Posterior cingulate gyrus (tissue), 11 donors: ENCODE results near the gene LRPAP1.

ENCODE experiments used
- DNase-seq, 10 donors: peaks; one replicate each; pipeline versions ENCODE4 v3.0.0 to v3.0.0-alpha.2; 2020 to 2021; ENCODE audit warnings: mixed read lengths in 3 of 10
- intact Hi-C: fragments of 100-400 bp; cut with DNase I; formaldehyde crosslinking; loops from one replicate; pipeline ENCODE4 v1.15.1; 2023

LRPAP1 gene

DNA sequence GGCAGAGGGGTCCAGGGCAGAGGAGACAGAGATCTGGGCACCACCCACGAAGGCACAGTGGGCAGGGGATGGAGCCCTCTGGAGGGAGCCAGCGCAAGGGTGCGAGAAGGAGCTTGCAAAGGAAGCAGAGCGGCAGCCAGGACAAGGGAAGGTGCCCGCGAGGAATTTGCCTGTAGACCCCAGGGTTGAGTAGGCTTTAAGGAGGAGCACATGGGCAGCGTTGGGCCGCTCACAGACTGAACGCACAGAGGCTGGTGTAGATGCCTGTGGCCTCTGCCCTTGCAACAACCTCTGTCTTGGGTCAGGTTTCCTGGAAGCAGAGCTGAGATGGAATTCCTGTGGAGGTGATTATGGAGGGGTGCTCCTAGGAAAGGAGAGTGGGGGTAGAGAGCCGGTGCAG, 3.6 kb upstream of the LRPAP1 start:
- DNase-seq, result peak in 2 of 10 donors; percentile 27 to 43
- intact Hi-C loops, result loop anchor here (10.0 kb wide), 1 partner anchor 419 kb away; no protein-coding TSS in a partner anchor

DNA sequence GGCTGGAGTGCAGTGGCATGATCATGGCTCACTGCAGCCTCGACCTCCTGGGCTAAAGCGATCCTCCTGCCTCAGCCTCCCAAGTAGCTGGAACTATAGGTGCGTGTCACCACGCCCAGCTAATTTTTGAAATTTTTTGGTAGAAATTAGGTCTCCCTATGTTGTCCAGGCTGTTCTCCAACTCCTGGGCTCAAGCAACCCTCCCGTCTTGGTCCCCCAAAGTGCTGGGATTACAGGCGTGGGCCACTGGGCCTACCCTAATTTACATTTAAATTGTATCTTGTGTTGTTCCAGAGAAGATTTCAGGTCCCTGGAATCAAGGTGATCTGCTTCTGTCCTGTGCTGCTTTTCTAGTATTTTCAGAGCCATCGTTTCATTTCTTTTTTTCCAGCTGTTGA, 1.2 kb upstream of the LRPAP1 start:
- no peak for DNase-seq
- intact Hi-C loops, result loop anchor here (10.0 kb wide), 1 partner anchor 421 kb away; no protein-coding TSS in a partner anchor

DNA sequence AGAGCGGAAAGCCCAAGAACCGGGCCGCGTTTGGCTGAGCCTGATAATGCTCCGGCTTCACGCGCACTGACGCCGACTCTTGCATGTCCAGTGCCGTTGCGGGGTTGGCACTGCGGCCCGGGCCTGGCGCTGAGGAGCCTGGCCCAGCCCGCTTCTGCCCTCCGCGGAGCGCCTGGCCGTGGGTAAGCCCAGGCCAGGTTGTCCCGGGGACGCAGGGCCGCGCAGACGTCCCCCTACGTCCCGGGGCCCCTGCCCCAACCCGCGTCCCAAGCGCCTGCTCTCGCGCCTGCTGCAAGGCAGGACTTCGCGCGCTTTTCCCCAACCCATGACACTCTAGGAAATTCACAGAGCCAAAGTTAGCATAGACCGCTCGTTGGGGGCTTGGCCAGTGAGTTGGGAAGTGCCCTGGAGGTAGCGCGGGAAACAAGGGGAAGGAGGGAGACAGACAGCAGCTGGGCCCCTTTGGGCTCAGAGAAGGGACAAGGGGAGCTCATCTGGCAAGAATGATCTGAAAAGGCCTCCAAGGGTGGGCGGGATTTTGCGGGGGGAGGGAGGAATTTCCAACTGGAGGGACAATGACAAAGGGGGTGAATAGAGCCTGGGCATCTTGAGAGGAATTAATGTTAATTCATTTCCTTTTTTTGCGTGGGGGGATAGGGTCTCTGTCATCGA, 665 bp upstream of the LRPAP1 start:
- intact Hi-C loops, result loop anchor here (10.0 kb wide), 1 partner anchor 422 kb away; no protein-coding TSS in a partner anchor
- DNase-seq, result no peak

DNA sequence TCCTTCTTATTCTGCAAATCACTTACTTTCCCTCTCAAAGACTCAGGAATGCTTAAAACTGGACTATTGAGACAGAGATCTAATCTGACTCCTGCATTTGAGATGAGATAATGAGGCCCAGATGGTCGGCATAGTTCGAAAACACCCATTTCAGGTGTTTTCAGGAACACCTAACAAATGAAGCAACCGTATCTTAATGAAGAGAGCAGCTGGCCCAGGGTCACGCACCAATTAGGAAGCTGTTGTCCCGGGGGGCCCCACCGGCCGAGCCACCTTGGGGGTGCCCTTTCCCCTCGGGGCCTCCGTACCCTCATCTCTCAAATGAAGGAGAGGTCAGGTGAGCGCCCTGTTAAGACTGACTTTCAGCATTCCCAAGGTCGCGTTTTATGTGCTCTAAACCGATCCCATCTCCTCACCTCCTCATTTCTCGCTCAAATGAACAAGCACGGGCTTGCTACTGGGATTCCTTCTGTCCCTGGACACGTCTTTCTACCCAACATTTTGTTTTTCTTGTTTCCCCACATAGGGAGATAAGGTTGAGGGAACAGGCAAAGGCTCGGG, 824 bp downstream of the LRPAP1 start:
- DNase-seq, result peak in 2 of 10 donors; percentile 15 to 80
- intact Hi-C loops, result loop anchor here (10.0 kb wide), 1 partner anchor 423 kb away; no protein-coding TSS in a partner anchor

DNA sequence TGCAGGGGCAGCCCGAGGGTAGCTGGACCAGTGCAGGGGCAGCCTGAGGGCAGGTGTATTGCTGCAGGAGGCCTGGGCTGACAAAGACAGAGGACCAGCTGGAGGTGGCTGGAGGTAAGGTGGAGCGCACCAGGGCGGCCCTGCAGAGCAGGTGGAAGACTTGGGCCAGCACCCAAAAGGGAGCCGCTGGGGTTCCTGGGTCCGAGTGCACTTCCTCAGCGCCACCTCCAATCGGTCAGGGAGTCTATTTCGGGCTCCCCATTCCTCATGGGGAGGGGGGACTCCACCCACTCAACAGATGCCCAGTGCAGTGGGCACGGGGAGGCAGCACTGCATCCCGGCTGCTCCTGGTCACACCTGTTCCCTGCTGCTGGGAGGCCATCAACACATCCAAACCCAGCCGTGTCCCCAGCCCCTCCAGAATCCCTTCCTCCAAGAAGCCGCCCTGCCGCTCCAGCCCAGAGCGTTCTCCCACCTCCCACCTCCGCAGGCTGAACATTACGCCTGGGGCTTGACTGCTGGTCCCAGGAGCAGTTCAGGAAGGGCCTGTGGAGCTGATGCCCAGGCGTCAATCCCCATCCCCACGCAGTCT, 1.5 kb downstream of the LRPAP1 start:
- intact Hi-C loops, result loop anchor here (10.0 kb wide), 1 partner anchor 424 kb away; no protein-coding TSS in a partner anchor
- peak in 6 of 10 donors; percentile 19 to 92 (median 60) for DNase-seq

DNA sequence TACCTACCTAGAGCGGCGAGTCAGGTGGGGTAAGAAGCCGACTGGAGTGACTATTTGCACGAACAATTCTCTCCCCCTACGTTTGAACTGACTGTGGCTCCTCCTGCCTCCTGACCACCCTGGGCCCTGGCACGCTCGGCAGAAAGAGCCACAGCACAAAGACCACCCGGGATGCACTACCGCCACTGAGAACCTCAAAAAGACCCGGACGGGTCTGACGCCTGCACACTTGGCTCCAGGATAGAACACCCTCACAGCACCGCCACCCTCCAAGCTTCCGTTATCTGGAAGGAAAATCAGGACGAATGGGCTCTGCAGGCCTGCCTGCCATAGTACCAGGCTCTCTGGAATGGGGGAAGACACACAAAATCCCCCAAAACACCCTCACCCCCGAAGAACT, 2.2 kb downstream of the LRPAP1 start:
- DNase-seq, result peak in 2 of 10 donors; percentile 33 to 79
- intact Hi-C loops, result loop anchor here (10.0 kb wide), 1 partner anchor 425 kb away; no protein-coding TSS in a partner anchor

DNA sequence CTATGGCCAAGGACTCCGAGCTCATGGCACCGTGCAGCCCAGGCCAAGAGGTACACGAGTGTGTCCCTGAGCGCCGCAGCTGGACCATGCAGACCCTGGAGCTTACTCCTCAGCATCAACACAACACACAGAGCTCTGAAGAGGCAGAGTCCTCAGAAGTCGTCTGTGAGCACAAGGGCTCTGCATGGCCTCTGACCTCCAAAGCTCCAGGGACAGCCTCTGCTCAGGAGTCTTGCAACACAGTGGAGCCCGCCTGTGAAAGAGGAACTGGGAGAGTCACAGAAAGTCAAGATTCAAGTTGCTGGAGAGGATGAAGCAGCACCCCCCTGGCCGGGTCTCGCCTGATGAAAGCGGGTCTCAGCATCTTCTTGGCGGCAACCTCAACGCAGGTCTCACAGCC, 2.9 kb downstream of the LRPAP1 start:
- peak in 3 of 10 donors; percentile 20 to 85 (median 83) for DNase-seq
- intact Hi-C loops, result no loop called here

DNA sequence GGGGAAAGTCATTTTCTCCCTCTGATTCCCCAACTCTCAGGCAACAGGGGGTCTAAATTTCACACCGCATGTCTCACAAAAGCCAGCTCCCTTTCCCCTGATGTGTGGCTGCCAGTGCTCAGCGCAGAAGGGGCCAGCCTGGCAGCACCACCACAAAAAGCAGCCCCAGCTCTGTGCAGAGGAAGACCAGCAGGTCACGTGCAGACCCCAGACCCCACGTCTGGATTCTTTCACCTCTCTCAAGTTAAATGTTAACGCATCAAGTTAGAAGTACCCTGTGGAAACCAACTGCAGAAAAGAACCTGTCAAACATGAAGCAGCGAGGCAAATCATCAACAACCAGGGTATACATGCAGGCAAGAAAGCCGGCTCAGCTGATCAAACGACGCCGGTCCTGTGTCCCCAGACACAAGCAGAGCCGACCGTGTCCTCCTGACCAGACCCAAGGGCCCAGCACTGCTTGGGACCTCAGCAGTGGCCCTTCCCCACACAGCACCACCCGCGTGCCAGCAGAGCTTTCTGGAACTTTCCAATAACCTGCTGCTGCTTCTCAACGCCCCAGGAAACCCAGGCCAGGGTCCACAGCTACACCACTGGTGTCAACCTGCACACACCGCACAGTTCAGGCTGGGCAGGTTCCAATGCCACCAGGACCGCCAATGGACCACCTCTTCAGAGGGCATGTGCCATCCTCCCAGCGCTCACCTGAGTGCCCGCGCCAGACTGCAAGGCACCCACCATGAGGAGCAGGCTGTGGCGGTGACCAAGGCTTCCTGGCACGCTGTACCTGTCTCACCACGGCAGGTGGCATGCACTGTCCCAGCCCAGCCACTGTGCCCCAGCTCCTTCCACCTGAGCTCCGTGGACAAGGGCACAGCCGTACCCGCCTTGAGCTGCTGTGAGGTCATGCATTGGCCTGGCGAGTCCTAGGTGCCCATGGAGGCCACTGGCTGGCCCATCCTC, 4.0 kb downstream of the LRPAP1 start:
- DNase-seq, result peak in 3 of 10 donors; percentile 52 to 74 (median 72)
- intact Hi-C loops, result no loop called here

DNA sequence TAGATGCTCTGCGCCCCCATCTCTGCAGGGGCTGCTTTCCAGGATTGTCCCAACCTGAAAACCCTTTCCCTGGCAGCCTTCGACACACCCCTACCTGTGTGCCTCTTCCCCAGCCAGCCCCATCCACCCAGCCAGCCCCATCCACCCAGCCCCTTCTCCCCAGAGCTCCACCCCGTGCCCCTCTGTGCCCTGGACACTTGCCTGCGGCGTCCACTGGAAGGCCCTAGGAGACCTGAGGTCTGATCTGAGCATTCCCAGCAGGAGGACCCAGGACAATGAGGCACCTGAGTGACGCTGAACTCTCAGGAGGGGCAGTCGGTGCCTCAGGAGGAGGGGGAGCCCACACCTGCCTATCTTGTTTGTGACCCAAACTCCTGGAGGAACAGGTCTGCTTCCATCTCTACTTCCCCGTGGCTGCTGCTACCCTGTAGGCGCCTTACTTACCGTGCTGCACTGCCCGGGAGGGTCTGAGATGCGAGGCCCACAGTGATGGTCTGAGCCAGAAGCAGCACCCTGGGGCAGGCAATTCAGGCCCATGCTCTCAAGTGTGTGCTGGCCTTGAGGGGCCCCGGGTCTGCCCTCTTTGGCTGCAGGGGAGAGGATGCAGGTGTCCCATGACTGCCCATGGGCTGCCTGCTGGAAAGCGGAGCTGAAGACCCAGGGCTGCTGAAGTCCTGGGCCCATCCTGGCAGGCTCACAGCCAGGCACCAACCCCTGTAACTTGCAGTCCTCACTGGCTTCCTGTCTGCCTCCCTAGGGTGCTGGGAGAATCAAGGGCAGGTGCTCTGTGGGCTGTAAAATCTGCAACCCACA, 4.9 kb downstream of the LRPAP1 start:
- DNase-seq, result peak in 3 of 10 donors; percentile 28 to 79 (median 59)
- intact Hi-C loops, result no loop called here

DNA sequence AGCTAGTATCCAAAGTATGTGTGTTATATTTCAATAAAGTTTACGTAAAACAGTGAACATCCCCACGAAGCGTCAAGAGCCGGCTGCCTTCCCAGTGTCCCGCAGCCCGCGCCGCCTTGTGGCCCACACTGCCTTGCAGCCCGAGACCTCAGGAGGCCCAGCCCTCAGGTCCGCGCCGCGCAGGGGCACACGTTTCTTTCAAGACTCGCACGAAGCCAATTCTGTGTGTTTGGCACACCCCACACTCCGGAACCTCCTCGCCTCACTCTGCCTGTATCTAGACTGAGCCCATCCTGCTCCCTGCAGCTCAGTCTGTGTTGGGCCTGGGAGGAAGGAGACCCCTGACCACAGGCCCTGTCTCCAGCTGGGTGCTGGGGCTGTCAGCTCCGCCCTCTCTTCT, 5.8 kb downstream of the LRPAP1 start:
- DNase-seq, result peak in 3 of 10 donors; percentile 53 to 71 (median 63)
- intact Hi-C loops, result no loop called here

DNA sequence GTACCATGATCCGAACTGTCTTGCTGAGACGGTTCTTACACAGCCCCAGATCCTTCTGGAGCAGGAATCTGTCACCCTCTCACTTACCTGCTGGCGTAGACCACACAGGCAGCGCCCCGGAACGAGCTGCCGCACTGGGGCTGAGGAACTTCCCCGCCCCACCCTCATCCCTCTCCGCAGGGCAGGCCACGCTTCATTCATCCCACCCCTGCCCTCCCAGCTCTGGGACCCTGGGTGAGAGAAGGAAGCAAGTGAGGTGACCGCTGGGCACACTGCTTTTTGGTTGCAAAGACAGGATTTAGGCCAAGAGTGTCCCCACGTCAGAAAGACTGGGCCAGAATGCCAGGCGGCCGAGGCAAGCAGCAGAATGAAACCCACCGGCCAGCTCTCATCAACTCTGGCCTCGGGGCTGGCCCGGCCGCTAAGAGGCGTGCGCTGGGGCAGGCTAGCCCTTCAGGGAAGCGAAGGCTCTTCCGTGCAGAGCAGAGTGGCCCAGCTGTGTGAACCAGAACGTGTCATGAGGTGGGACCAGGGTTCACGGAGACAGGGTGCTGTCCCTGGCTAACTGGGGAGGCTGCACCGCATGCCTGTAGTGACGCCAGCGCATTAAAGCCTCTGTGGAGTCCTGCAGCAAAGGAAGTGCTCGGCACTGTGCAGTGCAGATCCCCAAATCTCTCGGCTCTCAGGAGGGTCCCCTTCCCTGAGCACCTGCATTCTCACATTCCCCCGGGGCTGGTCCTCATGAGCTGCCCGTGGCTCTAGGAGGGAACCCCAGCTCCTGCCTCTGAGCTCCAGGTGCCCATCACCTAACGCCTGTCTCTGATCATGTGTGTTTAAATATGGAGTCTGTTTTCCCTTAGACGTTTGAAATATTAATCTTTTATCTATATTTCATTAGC, 6.4 kb downstream of the LRPAP1 start:
- peak in 3 of 10 donors; percentile 60 to 70 (median 61) for DNase-seq
- intact Hi-C loops, result no loop called here

DNA sequence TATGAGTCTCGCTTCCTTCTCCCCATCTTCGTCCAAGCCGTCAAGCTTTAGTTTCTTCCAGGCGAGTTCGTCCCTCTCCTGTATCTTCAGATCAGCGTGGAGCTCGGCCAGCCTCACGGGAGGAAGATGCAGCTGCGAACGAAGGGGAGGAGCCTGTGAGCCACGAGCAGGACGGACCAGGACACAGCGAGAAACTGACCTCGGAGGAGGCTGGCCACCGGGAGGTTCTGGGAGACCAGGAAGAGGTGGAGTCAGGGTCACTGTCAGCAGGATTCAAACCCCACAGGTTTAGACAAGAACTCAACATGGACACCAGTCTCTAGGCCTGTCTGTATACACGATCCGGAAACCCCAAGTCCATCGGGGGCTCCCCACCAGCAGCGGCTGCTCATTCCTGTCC, 7.3 kb downstream of the LRPAP1 start:
- DNase-seq, result peak in 3 of 10 donors; percentile 61 to 85 (median 68)
- intact Hi-C loops, result no loop called here

DNA sequence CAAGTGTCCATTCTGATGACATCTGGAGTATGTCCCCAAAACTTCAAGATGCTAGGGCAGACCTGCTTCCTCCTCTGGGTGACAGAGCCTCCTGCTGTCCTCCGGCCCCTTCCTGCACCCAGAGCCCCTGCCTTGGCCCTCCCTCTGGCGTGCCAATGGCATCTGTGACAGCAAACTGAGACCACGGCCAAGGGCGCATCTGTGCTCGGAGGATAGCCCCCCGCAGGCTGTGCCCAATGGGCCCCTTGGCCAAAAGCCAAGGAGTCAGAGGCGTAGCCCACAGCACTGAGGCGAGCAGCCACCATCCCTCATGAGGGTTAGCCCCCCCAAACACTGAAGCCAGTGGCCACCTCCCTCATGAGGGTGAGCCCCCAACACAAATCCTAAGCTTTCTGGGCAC, 7.9 kb downstream of the LRPAP1 start:
- intact Hi-C loops, result no loop called here
- peak in 3 of 10 donors; percentile 10 to 70 (median 63) for DNase-seq

DNA sequence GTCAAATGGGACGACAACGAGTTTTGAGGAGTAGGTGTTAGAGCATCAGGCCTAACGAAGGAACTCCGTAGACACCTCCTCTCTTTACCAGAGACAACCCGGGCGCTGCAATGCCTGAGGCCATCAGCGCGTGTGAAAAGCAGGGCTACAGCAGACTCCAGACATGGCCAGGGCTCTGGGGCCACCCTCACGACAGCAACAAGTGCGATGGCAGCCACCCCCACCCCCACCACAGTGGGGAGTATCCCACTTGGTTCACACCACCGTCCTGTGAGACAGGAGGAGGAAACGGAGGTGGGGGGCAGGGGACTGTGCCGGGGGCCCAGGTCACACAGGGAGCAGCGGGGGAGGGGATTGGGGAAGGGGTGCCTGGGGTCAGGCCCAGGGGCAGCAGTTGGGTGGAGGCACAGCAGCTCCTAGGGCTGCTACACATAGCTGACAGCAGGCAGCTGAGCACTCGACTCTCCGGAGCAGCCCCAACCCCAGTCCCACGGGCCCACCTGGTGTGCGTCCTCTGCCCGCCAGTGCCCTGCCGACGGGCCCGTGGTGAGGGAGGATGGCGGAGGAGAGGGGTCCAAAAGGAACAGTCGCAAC, 8.5 kb downstream of the LRPAP1 start:
- intact Hi-C loops, result no loop called here
- peak in 3 of 10 donors; percentile 60 to 66 (median 65) for DNase-seq

DNA sequence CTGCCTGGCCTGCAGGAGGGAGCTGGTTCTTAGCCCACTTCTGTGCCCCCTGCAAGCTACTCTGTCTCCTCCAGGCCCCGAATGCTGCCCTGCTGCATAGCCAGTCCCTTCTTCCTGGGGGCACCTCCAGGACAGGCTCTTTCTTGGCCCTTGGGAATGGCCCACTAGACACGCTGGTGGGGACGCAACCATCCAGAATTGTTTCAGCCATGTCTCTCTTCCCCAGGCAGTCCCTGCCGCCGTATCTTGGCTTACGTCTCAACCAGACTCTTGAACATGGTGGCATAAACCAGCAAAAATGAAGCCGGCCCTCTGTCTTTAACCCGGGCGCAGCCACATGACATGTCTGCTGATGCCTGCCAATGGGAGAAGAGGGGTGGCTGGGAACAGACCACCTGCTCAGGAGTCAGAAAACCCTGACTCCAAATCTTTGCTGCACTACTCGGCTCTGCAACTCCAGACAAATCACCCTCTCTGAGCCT, 9.0 kb downstream of the LRPAP1 start:
- DNase-seq, result peak in 3 of 10 donors; percentile 25 to 37 (median 31)
- intact Hi-C loops, result no loop called here

DNA sequence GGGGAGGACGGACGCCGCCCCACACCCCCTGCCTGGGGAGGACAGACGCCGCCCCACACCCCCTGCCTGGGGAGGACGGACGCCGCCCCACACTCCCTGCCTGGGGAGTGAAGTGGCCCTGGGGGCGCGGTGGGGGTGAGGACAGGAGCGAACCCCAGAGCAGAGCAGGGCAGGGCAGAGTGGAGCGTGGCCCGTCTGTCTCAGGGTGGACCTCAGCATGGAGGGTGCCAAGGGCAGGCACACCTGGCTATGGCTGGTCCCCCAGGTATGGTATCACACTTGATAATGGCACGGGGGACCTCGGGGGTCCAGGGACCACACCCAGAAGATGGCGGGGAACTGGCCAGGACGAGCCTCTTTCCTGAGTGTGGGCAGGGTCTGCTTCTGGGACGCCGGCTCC, 9.6 kb downstream of the LRPAP1 start:
- intact Hi-C loops, result no loop called here
- peak in 4 of 10 donors; percentile 8 to 71 (median 48) for DNase-seq

DNA sequence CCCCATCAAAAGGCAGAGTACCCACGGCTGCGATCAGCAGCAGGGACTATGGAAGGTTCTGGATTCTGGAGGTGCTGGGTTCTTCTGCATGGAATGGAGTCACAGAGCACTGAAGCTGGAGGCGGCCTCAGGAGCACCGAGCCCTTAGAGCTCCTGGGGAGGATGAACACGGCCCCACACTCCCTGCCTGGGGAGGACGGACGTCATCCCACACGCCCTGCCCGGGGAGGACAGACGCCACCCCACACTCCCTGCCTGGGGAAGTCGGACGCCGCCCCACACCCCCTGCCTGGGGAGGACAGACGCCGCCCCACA, 9.9 kb downstream of the LRPAP1 start:
- peak in 4 of 10 donors; percentile 1 to 65 (median 28) for DNase-seq
- intact Hi-C loops, result no loop called here
